ENCODE data around the gene CNOT1. TPM values are rescaled to one million over a fixed set of nuclear protein-coding genes. Genes with fewer than 3 reads are reported as not detected.

Gene CNOT1
- total and polyA plus RNA-seq, 2 of the 4 experiments (the other 2 are of a cell fraction): 85.5 to 357 TPM

GRCh38 chr16:58506241-58507194, 123.1 kb downstream of the CNOT1 start:
- Histone ChIP-seq H4K8ac (ENCODE audit: low read depth in 2 of 2, low read length in 2 of 2) (no peak overlapping the region), H3K27ac (ENCODE audit: insufficient read depth, low read length) (no peak overlapping the region), H4K91ac (ENCODE audit: insufficient read depth, low read depth, low read length) (no peak overlapping the region), H3K4me2 (ENCODE audit: low read depth, low read length) (no peak overlapping the region), H3K27me3 (ENCODE audit: control insufficient read depth, insufficient read depth, low read length) (no peaks in the 10 kb centered on the region; the same call in 1 of the 2 replicates), H2AFZ (replicated peaks; ENCODE audit: low read length, poor library complexity) (no peak overlapping the region), H3K9me3 (ENCODE audit: control insufficient read depth, insufficient read depth, low read length) (no peaks in the 10 kb centered on the region), H3K14ac (replicated peaks; ENCODE audit: low read depth, low read length) (no peak overlapping the region), H3K23ac (ENCODE audit: low read depth, low read length) (no peak overlapping the region), H3K79me1 (ENCODE audit: low read depth in 1 of 2, low read length in 2 of 2) (0 out of 4 replicates have a peak, but pooled peaks cover 0 to under 1% of the 10 kb centered on the region in 2 experiments), H3K4me1 (ENCODE audit: control insufficient read depth, insufficient read depth, low read length) (peaks cover under 1% of the 10 kb centered on the region; the same call in 1 of the 2 replicates), H3K4me3 (ENCODE audit: insufficient read depth, low read depth, low read length) (no peak overlapping the region), H3K36me3 (ENCODE audit: control insufficient read depth, insufficient read depth, low read length) (peaks cover 3% of the 10 kb centered on the region; the same call in 1 of the 2 replicates), H2AK5ac (ENCODE audit: low read depth, low read length) (no peak overlapping the region; the same call in 1 of the 2 replicates), H3K9ac (ENCODE audit: low read depth, low read length) (no peak overlapping the region), H2AK9ac (replicated peaks; ENCODE audit: low read depth, low read length, poor library complexity) (peak overlapping the region; percentile 72), H2BK15ac (ENCODE audit: low read depth, low read length) (no peak overlapping the region), H3K56ac (ENCODE audit: extremely low read depth, insufficient read depth, low read length) (no peak overlapping the region), H2BK120ac (ENCODE audit: low read depth, low read length) (no peak overlapping the region), H2BK20ac (ENCODE audit: low read depth, low read length) (no peak overlapping the region), H3K4ac (ENCODE audit: low read depth, low read length) (no peak overlapping the region), H4K5ac (ENCODE audit: low read depth, low read length) (no peak overlapping the region), H3K18ac (ENCODE audit: low read depth, low read length) (no peak overlapping the region), H4K20me1 (ENCODE audit: insufficient read depth, low read length) (no peaks in the 10 kb centered on the region; the same call in 1 of the 2 replicates), H2BK5ac (ENCODE audit: low read depth, low read length, poor library complexity, severe bottlenecking) (no peak overlapping the region), H3K9me1 (ENCODE audit: insufficient read depth, low read length) (0 out of 2 replicates have a peak, but pooled peaks cover 1% of the 10 kb centered on the region)
- CTCF ChIA-PET: interaction anchor here (1.2 kb wide), 1 partner anchor 154 kb away, joined by 3 read pairs; no protein-coding TSS in a partner anchor
- BruUV-seq (replicated peaks): no TSS peak
- no peak for TF ChIP-seq CTCF (conservative IDR thresholded peaks at IDR 0.05; ENCODE audit: low read depth, low read length)
- no peak for TF ChIP-seq RCOR1 (IDR thresholded peaks at IDR 0.05; ENCODE audit: insufficient replicate concordance, low read length)
- TF ChIP-seq FOS (IDR thresholded peaks at IDR 0.05; ENCODE audit: low read depth, low read length): no peak
- TF ChIP-seq CHD1 (IDR thresholded peaks at IDR 0.05; ENCODE audit: low read depth, low read length): no peak
- no peak for TF ChIP-seq RFX5 (IDR thresholded peaks at IDR 0.05; ENCODE audit: low read depth, low read length)
- no peak for TF ChIP-seq NFE2L2 (IDR thresholded peaks at IDR 0.05; ENCODE audit: low read depth, low read length)
- no peak for TF ChIP-seq MAZ (IDR thresholded peaks at IDR 0.05; ENCODE audit: borderline replicate concordance, low read depth, low read length)
- TF ChIP-seq BHLHE40 (IDR thresholded peaks at IDR 0.05; ENCODE audit: low read depth, low read length): no peak
- no peak for TF ChIP-seq ELK1 (IDR thresholded peaks at IDR 0.05; ENCODE audit: borderline replicate concordance, low read depth, low read length)
- TF ChIP-seq RAD21 (IDR thresholded peaks at IDR 0.05; ENCODE audit: low read length): no peak
- no peak for TF ChIP-seq MAFK (IDR thresholded peaks at IDR 0.05; ENCODE audit: low read depth, low read length)
- TF ChIP-seq MXI1 (IDR thresholded peaks at IDR 0.05; ENCODE audit: borderline replicate concordance, low read depth, low read length): no peak
- TF ChIP-seq CEBPB (IDR thresholded peaks at IDR 0.05; ENCODE audit: low read depth, low read length): no peak
- 74% methylated on average over 4 of the region's 20 CpGs; no CpG with 5 or more reads in 1 of the 2 experiments for WGBS, 2 experiments (ENCODE audit: extremely low coverage in 2 of 2, insufficient read length in 1 of 2)
- DNase-seq: no peak
- POLR2A ChIA-PET (ENCODE audit: unreplicated experiment): no interaction called here
- dilution Hi-C loops (cut with HindIII; ENCODE audit: low sequenced_read_pairs, unreplicated experiment): no loop called here
- intact Hi-C loops (cut with micrococcal nuclease): no loop called here
- in situ Hi-C loops (cut with MboI; ENCODE audit: low sequenced_read_pairs): no loop called here
- ATAC-seq (ENCODE audit: low read depth): no peak

All from IMR-90 (cell line).